GM12878 (cell line): ENCODE results near the gene RIMS3.

Source experiments
- JUNB ChIP-seq: IDR thresholded peaks from 2 replicates; pipeline ENCODE4 v1.6.1; 2016; ENCODE audit warnings: antibody characterized with exemption, mild to moderate bottlenecking
- SIN3A ChIP-seq: IDR thresholded peaks from 2 replicates; pipeline ENCODE4 v1.6.1; 2012; ENCODE audit warnings: low read depth, low read length, improper control_type of control experiment
- SMARCA5 ChIP-seq: fragments of 450-650 bp; IDR thresholded peaks from 2 replicates; pipeline ENCODE4 v1.6.1; 2017; ENCODE audit warnings: mild to moderate bottlenecking
- TF ChIP-seq, protein P1 (sequence below), 3 experiments: IDR thresholded peaks in 2 of 3; conservative IDR thresholded peaks in 1 of 3; 2 replicates each; pipeline ENCODE4 v1.5.1; 2011; ENCODE audit warnings: low read depth in 3 of 3, low read length in 3 of 3, mild to moderate bottlenecking in 3 of 3, control low read depth in 2 of 3, moderate library complexity in 2 of 3, inconsistent platforms in 1 of 3, mixed read lengths in 1 of 3; ENCODE audit not compliant: control insufficient read depth in 2 of 3, insufficient read depth in 1 of 3; ENCODE audit errors: extremely low read depth in 1 of 3

DNA sequence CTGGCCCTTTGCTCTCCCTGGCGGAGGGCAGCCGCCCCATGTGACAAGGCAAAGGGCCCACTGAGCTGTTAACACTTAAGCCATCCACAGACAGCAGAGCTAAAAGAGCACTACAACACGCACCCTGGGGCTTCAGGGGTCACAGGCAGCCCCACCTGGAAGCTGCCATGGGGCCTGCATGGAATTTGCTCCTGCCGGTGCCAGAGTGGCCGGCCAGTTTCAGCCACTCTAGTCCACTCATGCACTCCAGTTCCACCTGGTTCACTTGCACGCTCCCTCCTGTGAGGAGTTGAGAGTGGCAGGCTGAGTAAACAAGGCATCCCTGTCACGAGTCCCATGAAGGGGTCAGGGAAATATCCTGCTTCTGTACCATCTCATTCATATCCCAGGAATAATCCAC lies 55.3 kb downstream of the RIMS3 start:
- TF ChIP-seq, protein P1, sequence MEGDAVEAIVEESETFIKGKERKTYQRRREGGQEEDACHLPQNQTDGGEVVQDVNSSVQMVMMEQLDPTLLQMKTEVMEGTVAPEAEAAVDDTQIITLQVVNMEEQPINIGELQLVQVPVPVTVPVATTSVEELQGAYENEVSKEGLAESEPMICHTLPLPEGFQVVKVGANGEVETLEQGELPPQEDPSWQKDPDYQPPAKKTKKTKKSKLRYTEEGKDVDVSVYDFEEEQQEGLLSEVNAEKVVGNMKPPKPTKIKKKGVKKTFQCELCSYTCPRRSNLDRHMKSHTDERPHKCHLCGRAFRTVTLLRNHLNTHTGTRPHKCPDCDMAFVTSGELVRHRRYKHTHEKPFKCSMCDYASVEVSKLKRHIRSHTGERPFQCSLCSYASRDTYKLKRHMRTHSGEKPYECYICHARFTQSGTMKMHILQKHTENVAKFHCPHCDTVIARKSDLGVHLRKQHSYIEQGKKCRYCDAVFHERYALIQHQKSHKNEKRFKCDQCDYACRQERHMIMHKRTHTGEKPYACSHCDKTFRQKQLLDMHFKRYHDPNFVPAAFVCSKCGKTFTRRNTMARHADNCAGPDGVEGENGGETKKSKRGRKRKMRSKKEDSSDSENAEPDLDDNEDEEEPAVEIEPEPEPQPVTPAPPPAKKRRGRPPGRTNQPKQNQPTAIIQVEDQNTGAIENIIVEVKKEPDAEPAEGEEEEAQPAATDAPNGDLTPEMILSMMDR (IDR thresholded peaks at IDR 0.05 in 2 of 3, conservative IDR thresholded peaks at IDR 0.05 in 1 of 3; ENCODE audit: control insufficient read depth in 2 of 3, extremely low read depth in 1 of 3, insufficient read depth in 1 of 3, low read depth in 3 of 3, low read length in 3 of 3), result no peak
- TF ChIP-seq SIN3A (no peak), JUNB (no peak), SMARCA5 (no peak)
